ENCODE measurements around the gene IL21R.

GRCh38 chr16:27429981-27430441, 28.0 kb downstream of the IL21R start:
- TF ChIP-seq POLR2A (conservative IDR thresholded peaks at IDR 0.05) = no peak
- no peak for TF ChIP-seq ZNF3 (CRISPR knock-in tag; IDR thresholded peaks at IDR 0.05)
- TF ChIP-seq MXD1 (CRISPR knock-in tag; IDR thresholded peaks at IDR 0.05; ENCODE audit: borderline replicate concordance, poor library complexity, severe bottlenecking) = no peak
- TF ChIP-seq SMARCC2 (IDR thresholded peaks at IDR 0.05; ENCODE audit: low read depth) = no peak
- TF ChIP-seq OTX1 (CRISPR knock-in tag; IDR thresholded peaks at IDR 0.05) = no peak
